Heart right ventricle (tissue), 16 donors: ENCODE measurements around the gene ADAMTS6. TPM values are rescaled to one million over a fixed set of nuclear protein-coding genes. Genes with fewer than 3 reads are reported as not detected.

Source experiments
- ATAC-seq, 8 donors: fragments of 200-7000 bp; cut with Tn5 transposase; one replicate each; pipeline ENCODE4 v1.9.1; 2020; ENCODE audit warnings: mild to moderate bottlenecking in 8 of 8, moderate library complexity in 8 of 8, moderate number of reproducible peaks in 1 of 8
- DNase-seq, 2 donors: peaks; one replicate each; pipeline ENCODE4 v3.0.0-alpha.2; 2020
- H3K27ac ChIP-seq, 10 donors: fragments of 200-600 bp; sonication (generic) in 2 of 10; one replicate each; pipeline versions ENCODE4 v1.5.0 to v1.8.0; 2020 to 2022; ENCODE audit warnings: mild to moderate bottlenecking in 3 of 10
- H3K27me3 ChIP-seq, 7 donors: fragments of 200-600 bp; one replicate each; pipeline ENCODE4 v1.8.0; 2021 to 2022; ENCODE audit warnings: mild to moderate bottlenecking in 2 of 7
- H3K36me3 ChIP-seq, 9 donors: fragments of 200-600 bp; sonication (generic) in 1 of 9; one replicate each; pipeline versions ENCODE4 v1.5.0 to v1.8.0; 2020 to 2022; ENCODE audit warnings: mild to moderate bottlenecking in 2 of 9
- H3K4me1 ChIP-seq, 9 donors: fragments of 200-600 bp; sonication (generic) in 1 of 9; one replicate each; pipeline versions ENCODE4 v1.5.0 to v1.8.0; 2020 to 2022; ENCODE audit warnings: mild to moderate bottlenecking in 4 of 9
- H3K4me3 ChIP-seq, 10 donors: fragments of 200-600 bp; sonication (generic) in 2 of 10; one replicate each; pipeline versions ENCODE4 v1.5.0 to v1.8.0; 2020 to 2022; ENCODE audit warnings: mild to moderate bottlenecking in 7 of 10, moderate library complexity in 2 of 10
- H3K9me3 ChIP-seq, 11 donors: fragments of 200-600 bp in 10 of 11; sonication (generic) in 2 of 11; one replicate each; pipeline versions ENCODE4 v1.5.0 to v1.8.0; 2013 to 2022; ENCODE audit warnings: mild to moderate bottlenecking in 2 of 11, control low read depth in 1 of 11, moderate library complexity in 1 of 11
- WGBS, 2 donors: extraction: QIAGEN DNeasy Blood & Tissue Kit; methylation state at CpG; one replicate each; pipeline ENCODE4 v1.1.7; 2013; ENCODE audit warnings: inconsistent platforms in 1 of 2; 5-methylcytosine and 5-hydroxymethylcytosine counted together
- intact Hi-C, 10 donors: fragments of 100-400 bp; cut with DNase I; formaldehyde crosslinking; loops; one replicate each; pipeline versions ENCODE4 v1.11.1 to v1.14.2; 2022
- polyA plus RNA-seq, 2 donors: library from polyadenylated mRNA; stranded (reverse); fragments of 200-250 nt; gene quantifications; one replicate each; pipeline ENCODE4 v1.2.3, GENCODE V29; 2013
- total RNA-seq, 10 donors: library from RNA; stranded (reverse); fragmentation: NEBNext Ultra II Directional in 3 of 10; extraction: Animal tissue kit (Norgen Biotek cat#: 25700) in 3 of 10; gene quantifications; one replicate each; pipeline versions ENCODE4 v1.2.1 to v1.2.4, GENCODE V29; 2021 to 2023
- TF ChIP-seq, protein P1 (sequence below), 9 donors: fragments of 200-600 bp; sonication (generic) in 2 of 9; IDR thresholded peaks; one replicate each; pipeline versions ENCODE4 v1.5.0 to v1.8.0; 2021 to 2022; ENCODE audit warnings: antibody characterized with exemption in 9 of 9, mild to moderate bottlenecking in 5 of 9, moderate library complexity in 1 of 9
- donor health status: Arrhythmogenic right ventricular cardiomyopathy.
- donor health status: ischemic (EF 13 %, LVEDD 7.1; RV severe dilation, severe dysfunction).
- donor health status: healthy with polysubstance abuse.
- donor health status: DM: no; HTN: yes; CAD: no.
- donor health status: DM: no; HTN: no; CAD: no.
- donor health status: ischemic (EF 25% LVEDD 6.9; RV normal size, moderate dysfunction).
- donor health status: ischemic (EF 25% LVEDD 5.7; RV mildly dilated, moderate dysfunction).
- donor health status: healthy.
- donor health status: DM: yes; HTN: yes; CAD: no.
- donor health status: Ischemic cardiomyopathy.
- donor health status: ischemic (EF 35%, LVEDD 5.7; RV mildly dilated, moderate dysfunction).
- donor health status: nonischemic (EF 11% LVEDD 7.7; RV severe dilation, severe dysfunction).
- donor health status: DM: yes; HTN: yes; CAD: no.
- donor health status: PGD.
- donor health status: ischemic (EF 29% LVEDD 5.4; RV normal size, mild dysfunction).
- donor health status: nonischemic (EF 23%, LVEDD 6.1; RV moderate dilation, normal function).

Gene ADAMTS6
- total and polyA plus RNA-seq, 12 donors: 0.25 to 4.1 (median 2.1) TPM

DNA sequence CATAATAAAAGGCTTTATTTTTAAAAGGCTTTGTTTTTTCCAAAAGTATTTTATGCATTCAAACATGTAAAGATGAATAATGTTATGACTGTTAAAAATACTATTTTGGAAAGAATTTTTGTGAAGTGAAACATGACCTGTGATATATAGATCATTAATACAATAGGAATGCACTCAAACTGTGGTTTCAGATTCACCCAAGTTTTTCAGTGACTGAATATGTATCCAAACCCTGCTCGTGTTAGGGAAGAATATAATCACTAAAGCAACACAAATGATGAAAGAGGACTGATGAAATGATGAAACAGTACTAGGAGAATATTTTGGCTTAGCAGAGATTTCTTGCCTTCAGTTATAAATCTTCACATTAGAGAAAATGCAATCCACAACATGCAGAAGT lies 278.0 kb downstream of the ADAMTS6 start:
- Histone ChIP-seq H3K4me1 (peaks cover 0 to 6% (median 0%) of the 10 kb centered on the region in 9 donors), H3K27ac (no peak overlapping the region), H3K36me3 (no peaks in the 10 kb centered on the region), H3K9me3 (no peaks in the 10 kb centered on the region), H3K4me3 (no peak overlapping the region), H3K27me3 (no peaks in the 10 kb centered on the region)
- intact Hi-C loops: loop anchor here in 1 of 10 donors (2.0 kb wide), 1 partner anchor 63 kb away; no protein-coding TSS in a partner anchor
- TF ChIP-seq, protein P1, sequence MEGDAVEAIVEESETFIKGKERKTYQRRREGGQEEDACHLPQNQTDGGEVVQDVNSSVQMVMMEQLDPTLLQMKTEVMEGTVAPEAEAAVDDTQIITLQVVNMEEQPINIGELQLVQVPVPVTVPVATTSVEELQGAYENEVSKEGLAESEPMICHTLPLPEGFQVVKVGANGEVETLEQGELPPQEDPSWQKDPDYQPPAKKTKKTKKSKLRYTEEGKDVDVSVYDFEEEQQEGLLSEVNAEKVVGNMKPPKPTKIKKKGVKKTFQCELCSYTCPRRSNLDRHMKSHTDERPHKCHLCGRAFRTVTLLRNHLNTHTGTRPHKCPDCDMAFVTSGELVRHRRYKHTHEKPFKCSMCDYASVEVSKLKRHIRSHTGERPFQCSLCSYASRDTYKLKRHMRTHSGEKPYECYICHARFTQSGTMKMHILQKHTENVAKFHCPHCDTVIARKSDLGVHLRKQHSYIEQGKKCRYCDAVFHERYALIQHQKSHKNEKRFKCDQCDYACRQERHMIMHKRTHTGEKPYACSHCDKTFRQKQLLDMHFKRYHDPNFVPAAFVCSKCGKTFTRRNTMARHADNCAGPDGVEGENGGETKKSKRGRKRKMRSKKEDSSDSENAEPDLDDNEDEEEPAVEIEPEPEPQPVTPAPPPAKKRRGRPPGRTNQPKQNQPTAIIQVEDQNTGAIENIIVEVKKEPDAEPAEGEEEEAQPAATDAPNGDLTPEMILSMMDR (IDR thresholded peaks at IDR 0.05): no peak
- ATAC-seq: no peak
- WGBS, 2 donors: 75 to 86% methylated on average over 1 of the region's 1 CpG
- no peak for DNase-seq

DNA sequence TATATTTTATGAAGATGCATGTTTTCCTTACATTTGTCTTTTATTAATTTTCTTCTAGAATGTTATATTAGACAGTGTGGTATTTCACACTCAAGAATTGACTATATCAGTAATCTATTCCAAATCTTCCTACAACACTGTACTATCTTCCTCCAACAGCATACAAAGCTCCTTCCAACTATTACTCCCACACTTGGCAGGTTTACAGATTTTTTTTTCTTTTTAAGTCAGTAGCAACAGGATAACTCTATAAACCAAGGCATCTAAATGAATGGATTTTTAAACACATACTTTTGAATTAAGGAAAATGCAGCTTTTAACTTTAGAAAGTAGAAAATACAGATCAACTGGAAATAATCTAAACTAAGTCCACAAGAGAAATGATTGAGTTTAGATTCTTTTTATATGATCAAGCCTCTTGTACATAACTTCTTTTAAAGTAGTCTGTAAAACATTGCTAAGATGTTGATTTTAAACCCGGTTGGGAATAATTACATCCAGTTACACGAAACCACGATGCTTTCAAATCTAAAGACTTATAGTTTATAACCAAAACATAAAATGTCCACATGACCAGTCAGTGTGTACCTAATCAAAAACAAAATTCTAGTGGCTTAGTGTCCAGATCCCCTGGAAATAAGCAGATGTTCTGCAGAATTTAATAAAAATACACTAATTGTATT lies 281.6 kb downstream of the ADAMTS6 start:
- DNase-seq (no peak), ATAC-seq (no peak)
- intact Hi-C loops: no loop called here
- Histone ChIP-seq H3K4me1 (peaks cover 0 to 6% (median 0%) of the 10 kb centered on the region in 9 donors), H3K4me3 (no peak overlapping the region), H3K27ac (no peak overlapping the region), H3K27me3 (no peaks in the 10 kb centered on the region), H3K9me3 (no peaks in the 10 kb centered on the region), H3K36me3 (peaks cover 0 to 13% (median 0%) of the 10 kb centered on the region in 9 donors)
- TF ChIP-seq, protein P1 (IDR thresholded peaks at IDR 0.05): no peak
- 51 to 54% methylated on average over 3 of the region's 3 CpGs for WGBS, 2 donors

DNA sequence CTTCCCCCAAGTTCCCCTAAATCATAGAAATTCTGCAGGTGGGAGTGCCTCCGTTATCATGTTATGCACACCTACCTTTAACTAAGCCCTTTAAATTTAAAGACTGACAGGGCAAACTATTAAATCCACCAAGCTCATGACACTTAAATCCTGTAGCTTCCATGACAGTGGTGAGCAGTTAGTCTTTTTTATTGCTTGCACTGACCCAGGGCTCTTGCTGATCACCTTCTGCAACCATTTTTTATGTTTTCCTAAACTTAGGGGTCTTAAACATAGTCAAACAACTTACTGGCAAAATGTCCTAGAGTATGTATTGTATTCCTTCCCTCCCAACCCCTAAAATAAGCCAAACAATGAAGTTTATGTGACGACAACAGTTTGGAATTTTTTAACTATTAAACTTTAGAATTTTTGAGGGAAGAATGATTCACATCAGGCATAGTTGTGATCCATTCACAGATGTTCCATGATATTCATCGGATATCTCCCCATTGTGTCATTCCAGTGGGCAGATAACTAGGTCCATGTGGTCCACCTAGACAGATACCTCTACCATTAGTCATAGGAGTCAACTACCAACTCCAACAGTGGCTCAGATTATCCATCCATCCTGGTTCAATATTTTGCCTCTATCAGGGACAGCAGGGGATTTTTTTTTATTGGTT lies 283.1 kb downstream of the ADAMTS6 start:
- Histone ChIP-seq H3K9me3 (no peaks in the 10 kb centered on the region), H3K36me3 (peaks cover 0 to 13% (median 0%) of the 10 kb centered on the region in 9 donors), H3K4me1 (peaks cover 0 to 6% (median 0%) of the 10 kb centered on the region in 9 donors), H3K27me3 (no peaks in the 10 kb centered on the region), H3K27ac (peak overlapping the region in 1 of 10 donors; percentile 31), H3K4me3 (no peak overlapping the region)
- ATAC-seq: no peak
- TF ChIP-seq, protein P1 (IDR thresholded peaks at IDR 0.05): no peak
- intact Hi-C loops: no loop called here
- WGBS, 2 donors: 83 to 86% methylated on average over 3 of the region's 3 CpGs
- DNase-seq: no peak

GRCh38 chr5:65197531-65198455 lies 283.9 kb downstream of the ADAMTS6 start:
- Histone ChIP-seq H3K4me3 (no peak overlapping the region), H3K36me3 (peaks cover 0 to 13% (median 0%) of the 10 kb centered on the region in 9 donors), H3K4me1 (peaks cover 0 to 6% (median 0%) of the 10 kb centered on the region in 9 donors), H3K27me3 (no peaks in the 10 kb centered on the region), H3K27ac (peak overlapping the region in 1 of 10 donors; percentile 31), H3K9me3 (no peaks in the 10 kb centered on the region)
- TF ChIP-seq, protein P1 (IDR thresholded peaks at IDR 0.05): no peak
- DNase-seq (no peak), ATAC-seq (no peak)
- intact Hi-C loops: no loop called here
- 78 to 82% methylated on average over 5 of the region's 5 CpGs for WGBS, 2 donors
